Panc1 (cell line): ENCODE data around the gene RGMB. TPM values are rescaled to one million over a fixed set of nuclear protein-coding genes. Genes with fewer than 3 reads are reported as not detected.

ENCODE experiments used
- ATAC-seq: fragments of 200-7000 bp; cut with Tn5 transposase; 2 replicates; pipeline ENCODE4 v1.9.1; 2020; ENCODE audit warnings: mild to moderate bottlenecking, moderate library complexity
- BruUV-seq: library from RNA; stranded (reverse); fragments of 400-500 nt; replicated peaks from 2 replicates; lab custom pipeline; 2021; lab: Mats Ljungman, UMichigan
- CTCF ChIA-PET: fragments of 300-600 bp; sonication (Branson Sonifier 250); formaldehyde crosslinking; loops from one replicate; lab custom pipeline; 2022; ENCODE audit warnings: antibody characterized with exemption; lab: Charles Lee
- POLR2A ChIA-PET: fragments of 300-600 bp; sonication (Branson Sonifier 250); formaldehyde crosslinking; loops from one replicate; lab custom pipeline; 2022; ENCODE audit warnings: antibody characterized with exemption; lab: Charles Lee
- DNase-seq: peaks from one replicate; pipeline ENCODE4 v3.0.0-alpha.2; 2010; ENCODE audit warnings: low read depth, low spot score
- H3K27ac ChIP-seq: 2 replicates; pipeline ENCODE4 v1.5.1; 2011; ENCODE audit warnings: mild to moderate bottlenecking, low read length, inconsistent platforms
- H3K27me3 ChIP-seq: fragments of 200-500 bp; sonication (Bioruptor generic); 2 replicates; pipeline ENCODE4 v1.6.0; 2014; ENCODE audit warnings: low read length, inconsistent platforms; ENCODE audit not compliant: control insufficient read depth, insufficient read depth
- H3K36me3 ChIP-seq: fragments of 200-500 bp; sonication (Bioruptor generic); 2 replicates; pipeline ENCODE4 v1.5.1; 2014; ENCODE audit warnings: inconsistent platforms, mild to moderate bottlenecking, low read length, moderate library complexity; ENCODE audit not compliant: control insufficient read depth, insufficient read depth
- H3K4me1 ChIP-seq: 2 replicates; pipeline ENCODE4 v1.5.1; 2011; ENCODE audit warnings: inconsistent platforms, mild to moderate bottlenecking, low read length, moderate library complexity; ENCODE audit not compliant: control insufficient read depth, insufficient read depth
- H3K4me3 ChIP-seq, 2 experiments: 2 replicates each; pipeline ENCODE4 v1.5.1; 2011 to 2012; ENCODE audit warnings: low read depth in 2 of 2, low read length in 2 of 2, mild to moderate bottlenecking in 2 of 2, inconsistent platforms in 1 of 2, moderate library complexity in 1 of 2
- H3K9me3 ChIP-seq: fragments of 200-500 bp; sonication (Bioruptor generic); 2 replicates; pipeline ENCODE4 v1.5.1; 2014; ENCODE audit warnings: low read depth, mild to moderate bottlenecking, inconsistent platforms, low read length, moderate library complexity; ENCODE audit not compliant: control insufficient read depth, insufficient read depth
- POLR2AphosphoS5 ChIP-seq: IDR thresholded peaks from 2 replicates; pipeline ENCODE4 v1.6.1; 2012; ENCODE audit warnings: mild to moderate bottlenecking, low read depth, low read length, moderate library complexity
- SIN3A ChIP-seq: IDR thresholded peaks from 2 replicates; pipeline ENCODE4 v1.6.1; 2012; ENCODE audit warnings: low read depth, mild to moderate bottlenecking, low read length, moderate library complexity, borderline replicate concordance; ENCODE audit not compliant: insufficient read depth
- TCF7L2 ChIP-seq: IDR thresholded peaks from 2 replicates; pipeline ENCODE4 v1.6.1; 2011; ENCODE audit warnings: mild to moderate bottlenecking, low read depth, low read length, inconsistent platforms
- in situ Hi-C: cut with HindIII; loops from 2 replicates; pipeline ENCODE4 v1.10.0; 2016; ENCODE audit warnings: low sequenced_read_pairs, low pct_unique_long_range_greater_than_20kb
- intact Hi-C: fragments of 100-400 bp; cut with micrococcal nuclease; formaldehyde crosslinking; loops from one replicate; pipeline ENCODE4 v1.10.0; 2022; ENCODE audit not compliant: unreplicated experiment
- total RNA-seq: library from RNA; stranded (reverse); gene quantifications from one replicate; pipeline ENCODE4 v1.2.1, GENCODE V29; 2021; ENCODE audit not compliant: unreplicated experiment
- TF ChIP-seq, protein P1 (sequence below), 2 experiments: IDR thresholded peaks; 2 replicates each; pipeline ENCODE4 v1.6.1; 2011 to 2012; ENCODE audit warnings: low read depth in 2 of 2, control low read depth in 1 of 2, low read length in 1 of 2, mild to moderate bottlenecking in 1 of 2, moderate library complexity in 1 of 2; ENCODE audit not compliant: insufficient read depth in 1 of 2
- TF ChIP-seq, protein P2 (sequence below): fragments of 450-650 bp; IDR thresholded peaks from 2 replicates; pipeline ENCODE4 v1.5.1; 2017; ENCODE audit warnings: mild to moderate bottlenecking

RGMB gene
- total RNA-seq, 1 experiment from 2014 or later, result 25.4 TPM

DNA sequence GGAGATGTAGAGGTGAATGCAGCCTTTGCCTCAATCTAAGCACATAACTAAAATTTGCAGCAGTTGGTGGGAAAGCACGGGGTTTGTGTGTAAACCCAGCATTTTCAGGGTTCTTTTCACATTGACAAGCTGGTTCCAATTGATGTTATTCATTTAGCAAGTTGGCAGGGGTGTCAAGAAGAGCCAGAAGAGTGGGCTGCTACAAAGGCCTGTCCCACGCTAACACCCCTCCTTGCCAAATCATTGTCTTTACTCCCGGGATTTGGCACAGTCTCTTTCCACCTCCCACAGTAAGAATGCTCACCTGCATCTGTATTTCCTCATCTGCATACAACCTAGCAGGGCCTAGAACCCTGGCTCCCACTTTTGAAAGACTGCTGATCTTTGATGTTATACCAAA is 11.8 kb downstream of the RGMB start:
- TF ChIP-seq, protein P1, sequence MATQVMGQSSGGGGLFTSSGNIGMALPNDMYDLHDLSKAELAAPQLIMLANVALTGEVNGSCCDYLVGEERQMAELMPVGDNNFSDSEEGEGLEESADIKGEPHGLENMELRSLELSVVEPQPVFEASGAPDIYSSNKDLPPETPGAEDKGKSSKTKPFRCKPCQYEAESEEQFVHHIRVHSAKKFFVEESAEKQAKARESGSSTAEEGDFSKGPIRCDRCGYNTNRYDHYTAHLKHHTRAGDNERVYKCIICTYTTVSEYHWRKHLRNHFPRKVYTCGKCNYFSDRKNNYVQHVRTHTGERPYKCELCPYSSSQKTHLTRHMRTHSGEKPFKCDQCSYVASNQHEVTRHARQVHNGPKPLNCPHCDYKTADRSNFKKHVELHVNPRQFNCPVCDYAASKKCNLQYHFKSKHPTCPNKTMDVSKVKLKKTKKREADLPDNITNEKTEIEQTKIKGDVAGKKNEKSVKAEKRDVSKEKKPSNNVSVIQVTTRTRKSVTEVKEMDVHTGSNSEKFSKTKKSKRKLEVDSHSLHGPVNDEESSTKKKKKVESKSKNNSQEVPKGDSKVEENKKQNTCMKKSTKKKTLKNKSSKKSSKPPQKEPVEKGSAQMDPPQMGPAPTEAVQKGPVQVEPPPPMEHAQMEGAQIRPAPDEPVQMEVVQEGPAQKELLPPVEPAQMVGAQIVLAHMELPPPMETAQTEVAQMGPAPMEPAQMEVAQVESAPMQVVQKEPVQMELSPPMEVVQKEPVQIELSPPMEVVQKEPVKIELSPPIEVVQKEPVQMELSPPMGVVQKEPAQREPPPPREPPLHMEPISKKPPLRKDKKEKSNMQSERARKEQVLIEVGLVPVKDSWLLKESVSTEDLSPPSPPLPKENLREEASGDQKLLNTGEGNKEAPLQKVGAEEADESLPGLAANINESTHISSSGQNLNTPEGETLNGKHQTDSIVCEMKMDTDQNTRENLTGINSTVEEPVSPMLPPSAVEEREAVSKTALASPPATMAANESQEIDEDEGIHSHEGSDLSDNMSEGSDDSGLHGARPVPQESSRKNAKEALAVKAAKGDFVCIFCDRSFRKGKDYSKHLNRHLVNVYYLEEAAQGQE (IDR thresholded peaks at IDR 0.05; ENCODE audit: insufficient read depth in 1 of 2, low read depth in 2 of 2, low read length in 1 of 2), result no peak
- TF ChIP-seq, protein P2, sequence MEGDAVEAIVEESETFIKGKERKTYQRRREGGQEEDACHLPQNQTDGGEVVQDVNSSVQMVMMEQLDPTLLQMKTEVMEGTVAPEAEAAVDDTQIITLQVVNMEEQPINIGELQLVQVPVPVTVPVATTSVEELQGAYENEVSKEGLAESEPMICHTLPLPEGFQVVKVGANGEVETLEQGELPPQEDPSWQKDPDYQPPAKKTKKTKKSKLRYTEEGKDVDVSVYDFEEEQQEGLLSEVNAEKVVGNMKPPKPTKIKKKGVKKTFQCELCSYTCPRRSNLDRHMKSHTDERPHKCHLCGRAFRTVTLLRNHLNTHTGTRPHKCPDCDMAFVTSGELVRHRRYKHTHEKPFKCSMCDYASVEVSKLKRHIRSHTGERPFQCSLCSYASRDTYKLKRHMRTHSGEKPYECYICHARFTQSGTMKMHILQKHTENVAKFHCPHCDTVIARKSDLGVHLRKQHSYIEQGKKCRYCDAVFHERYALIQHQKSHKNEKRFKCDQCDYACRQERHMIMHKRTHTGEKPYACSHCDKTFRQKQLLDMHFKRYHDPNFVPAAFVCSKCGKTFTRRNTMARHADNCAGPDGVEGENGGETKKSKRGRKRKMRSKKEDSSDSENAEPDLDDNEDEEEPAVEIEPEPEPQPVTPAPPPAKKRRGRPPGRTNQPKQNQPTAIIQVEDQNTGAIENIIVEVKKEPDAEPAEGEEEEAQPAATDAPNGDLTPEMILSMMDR, result no peak
- TF ChIP-seq SIN3A (no peak), POLR2AphosphoS5 (no peak), TCF7L2 (no peak)
- ATAC-seq (no peak), DNase-seq (no peak)
- in situ Hi-C loops (no loop called here), intact Hi-C loops (no loop called here)
- Histone ChIP-seq H3K36me3 (peaks cover 17% of the 10 kb centered on the region), H3K4me1 (peaks cover 5% of the 10 kb centered on the region; the same call in 1 of the 2 replicates), H3K9me3 (no peaks in the 10 kb centered on the region), H3K27me3 (no peaks in the 10 kb centered on the region), H3K4me3 (no peak overlapping the region), H3K27ac (no peak overlapping the region)
- POLR2A ChIA-PET, result no interaction called here
- CTCF ChIA-PET, result no interaction called here
- BruUV-seq, result no TSS peak

DNA sequence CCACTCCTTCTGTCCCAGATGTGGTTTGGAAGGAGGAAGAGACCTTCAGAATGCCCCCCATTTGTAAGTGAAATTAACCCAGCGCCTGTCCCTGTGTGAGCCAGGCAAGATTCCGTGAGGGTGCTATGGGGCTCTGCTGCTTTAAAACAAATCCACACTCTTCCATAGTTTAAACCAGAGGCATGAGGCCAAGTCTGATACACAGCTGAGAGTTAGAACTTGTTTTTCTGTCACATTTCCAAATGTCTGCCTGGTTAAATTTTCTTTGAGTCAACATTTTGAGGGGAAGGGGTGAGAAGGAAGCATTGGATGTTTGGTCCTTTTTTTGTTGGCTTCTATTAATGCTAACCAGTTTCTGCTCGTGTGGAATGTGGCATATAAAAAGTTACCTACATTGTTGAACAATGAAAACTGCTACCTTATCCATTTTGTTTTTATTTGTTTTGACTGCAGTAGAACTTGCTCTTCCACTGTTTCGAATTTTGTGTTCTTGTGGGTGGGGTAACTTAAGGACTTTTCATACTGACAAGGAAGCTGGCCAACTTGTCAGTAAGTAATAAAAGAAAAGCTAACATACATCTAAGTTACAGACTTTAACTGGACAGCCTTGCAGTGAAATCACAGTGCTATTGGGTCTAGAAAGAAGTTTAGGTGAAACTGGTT is 12.9 kb downstream of the RGMB start:
- DNase-seq, result no peak
- intact Hi-C loops, result no loop called here
- in situ Hi-C loops, result no loop called here
- Histone ChIP-seq H3K9me3 (no peaks in the 10 kb centered on the region), H3K4me1 (peaks cover 5% of the 10 kb centered on the region; the same call in 1 of the 2 replicates), H3K4me3 (no peak overlapping the region), H3K27ac (no peak overlapping the region), H3K36me3 (peaks cover 13% of the 10 kb centered on the region), H3K27me3 (no peaks in the 10 kb centered on the region)
- ChIA-PET CTCF (no interaction called here), POLR2A (no interaction called here)
- no peak for TF ChIP-seq TCF7L2
- TF ChIP-seq SIN3A, result no peak
- TF ChIP-seq, protein P1 (IDR thresholded peaks at IDR 0.05; ENCODE audit: insufficient read depth in 1 of 2, low read depth in 2 of 2, low read length in 1 of 2), result no peak
- TF ChIP-seq, protein P2, result no peak
- TF ChIP-seq POLR2AphosphoS5, result no peak
- no peak for ATAC-seq
- BruUV-seq, result no TSS peak
